ENCODE results near the gene GM2A.
"Not testable (repeated sequence)": the region's sequence is repeated elsewhere in the genome, so short reads cannot be mapped to it uniquely, and the experiment has no call there.

Gene GM2A

DNA sequence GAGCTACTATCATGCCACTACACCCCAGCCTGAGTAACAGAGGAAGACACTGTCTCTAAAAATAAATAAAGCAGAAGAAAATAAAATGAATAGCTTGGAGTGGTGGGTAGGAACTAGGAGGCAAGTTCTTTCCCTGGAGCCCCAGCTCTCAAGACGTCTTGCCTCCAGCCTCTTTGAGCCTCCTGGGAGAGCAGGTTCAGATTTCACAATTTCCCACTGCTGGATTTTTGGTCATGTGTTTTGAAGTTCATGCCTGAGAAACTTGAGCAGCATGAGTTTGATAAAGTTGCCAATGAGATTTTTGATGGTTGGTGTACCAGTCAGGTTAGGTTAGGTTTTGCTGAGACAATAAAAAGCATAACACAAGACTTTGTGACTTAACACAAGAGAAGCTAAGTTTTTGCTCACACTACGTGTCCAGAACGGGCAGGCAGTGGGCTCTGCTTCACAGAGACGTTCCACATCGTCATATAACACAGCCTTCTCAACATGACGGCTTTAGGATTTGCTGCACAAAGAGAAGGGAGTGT, 25.0 kb upstream of the GM2A start:
- in situ Hi-C loops (cut with HindIII; ENCODE audit: low sequenced_read_pairs), result no loop called here

GRCh38 chr5:151228986-151229385, 24.0 kb upstream of the GM2A start:
- in situ Hi-C loops (cut with HindIII; ENCODE audit: low sequenced_read_pairs), result no loop called here

DNA sequence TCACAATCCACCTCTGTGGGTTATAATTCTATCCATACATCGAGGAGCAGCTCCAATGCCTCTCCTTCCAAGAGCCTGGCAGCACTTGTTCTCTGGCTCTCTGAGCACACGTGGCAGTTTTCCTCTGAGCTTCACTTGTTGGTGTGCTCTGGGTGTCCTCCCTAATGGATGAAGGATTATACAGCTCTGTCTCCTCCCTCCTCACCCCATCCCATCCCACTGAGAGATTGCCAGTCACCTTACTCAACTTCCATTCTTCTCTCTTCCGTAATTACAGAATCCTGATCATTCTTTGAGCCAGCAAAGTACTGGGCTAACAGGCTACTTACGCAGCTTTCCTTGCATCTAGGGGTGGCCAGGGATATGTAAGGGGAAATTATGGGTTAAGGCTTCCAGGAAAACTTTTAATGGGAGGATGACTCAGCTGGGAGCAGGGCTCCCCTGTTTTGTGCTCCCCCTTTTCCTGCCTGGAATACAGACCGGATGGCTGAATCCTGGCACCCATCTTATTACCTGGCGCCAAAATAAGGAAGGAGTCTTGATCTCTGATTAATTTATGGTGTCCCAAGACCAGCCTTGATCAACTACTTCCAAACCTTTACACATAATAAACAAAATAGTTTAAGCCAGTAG, 22.8 kb upstream of the GM2A start:
- in situ Hi-C loops (cut with HindIII; ENCODE audit: low sequenced_read_pairs), result loop anchor here (5.0 kb wide), 1 partner anchor 38 kb away; no protein-coding TSS in a partner anchor

GRCh38 chr5:151231359-151231758, 21.6 kb upstream of the GM2A start:
- in situ Hi-C loops (cut with HindIII; ENCODE audit: low sequenced_read_pairs), result loop anchor here (5.0 kb wide), 1 partner anchor 39 kb away; no protein-coding TSS in a partner anchor

GRCh38 chr5:151233616-151234085, 19.3 kb upstream of the GM2A start:
- in situ Hi-C loops (cut with HindIII; ENCODE audit: low sequenced_read_pairs), result loop anchor here (5.0 kb wide), 1 partner anchor 41 kb away; no protein-coding TSS in a partner anchor

GRCh38 chr5:151234476-151235238, 18.3 kb upstream of the GM2A start:
- in situ Hi-C loops (cut with HindIII; ENCODE audit: low sequenced_read_pairs), result loop anchor here (5.0 kb wide), 1 partner anchor 42 kb away; no protein-coding TSS in a partner anchor

GRCh38 chr5:151235239-151235571, 17.8 kb upstream of the GM2A start:
- in situ Hi-C loops (cut with HindIII; ENCODE audit: low sequenced_read_pairs), result not testable (repeated sequence)

GRCh38 chr5:151236888-151237287, 16.1 kb upstream of the GM2A start:
- in situ Hi-C loops (cut with HindIII; ENCODE audit: low sequenced_read_pairs), result no loop called here

DNA sequence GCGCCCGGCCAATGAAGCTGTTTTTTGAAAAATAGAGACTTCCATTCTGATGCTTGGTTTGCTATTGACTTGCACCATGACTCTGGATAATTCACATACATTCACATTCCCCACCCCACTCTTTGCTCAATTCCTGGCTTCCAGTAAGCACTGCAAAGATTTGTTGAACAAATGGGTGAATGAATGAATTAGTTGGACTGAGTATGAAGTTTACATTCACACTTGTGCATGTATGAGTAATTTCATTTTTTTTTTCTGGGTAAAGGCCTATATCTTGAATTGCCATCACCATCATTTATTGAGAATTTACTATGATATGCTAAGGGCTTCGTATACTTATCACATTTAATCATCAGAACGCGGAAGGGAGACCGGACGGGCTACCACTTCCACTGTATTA, 15.3 kb upstream of the GM2A start:
- in situ Hi-C loops (cut with HindIII; ENCODE audit: low sequenced_read_pairs), result no loop called here

DNA sequence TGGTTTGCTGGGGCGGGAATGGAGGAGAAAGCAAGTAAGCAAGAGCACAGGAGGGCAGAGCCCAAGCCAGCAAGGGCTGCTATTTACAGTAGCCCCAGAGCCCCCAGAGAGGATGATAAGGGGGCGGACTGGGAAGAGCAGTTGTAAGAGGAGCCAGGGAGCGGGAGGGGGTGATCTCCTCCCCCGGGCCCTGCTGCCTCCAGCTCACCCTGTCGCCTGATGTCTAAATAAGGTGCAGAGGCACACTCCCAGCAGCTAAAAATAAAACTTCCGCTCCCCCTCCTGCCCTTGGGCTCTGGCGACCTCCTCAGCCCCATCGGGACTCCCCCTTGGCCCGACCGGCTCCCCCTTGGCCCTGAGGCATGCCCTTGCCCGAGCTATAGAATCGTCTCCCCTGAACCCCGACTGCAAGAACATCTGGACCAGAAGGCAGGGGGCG, 14.7 kb upstream of the GM2A start:
- in situ Hi-C loops (cut with HindIII; ENCODE audit: low sequenced_read_pairs), result no loop called here

- in situ Hi-C loops (cut with HindIII; ENCODE audit: low sequenced_read_pairs), result no loop called here
Observed at GRCh38 chr5:151239237-151239861, 13.6 kb upstream of the GM2A start.

DNA sequence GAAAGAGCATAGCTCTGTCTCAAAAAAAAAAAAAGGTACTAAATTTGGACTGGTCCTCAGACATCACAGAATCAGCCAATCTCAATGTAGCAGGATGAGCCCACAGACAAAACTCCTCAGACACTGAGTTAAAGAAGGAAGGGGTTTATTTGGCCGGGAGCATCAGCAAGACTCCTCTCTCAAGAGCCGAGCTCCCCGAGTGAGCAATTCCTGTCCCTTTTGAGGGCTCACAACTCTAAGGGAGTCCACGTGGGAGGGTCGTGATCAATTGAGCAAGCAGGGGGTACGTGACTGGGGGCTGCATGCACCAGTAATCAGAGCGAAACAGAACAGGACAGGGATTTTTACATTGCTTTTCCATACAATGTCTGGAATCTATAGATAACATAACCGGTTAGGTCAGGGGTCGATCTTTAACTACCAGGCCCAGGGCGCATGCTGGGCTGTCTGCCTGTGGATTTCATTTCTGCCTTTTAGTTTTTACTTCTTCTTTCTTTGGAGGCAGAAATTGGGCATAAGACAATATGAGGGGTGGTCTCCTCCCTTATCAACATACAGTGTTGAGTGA, 12.6 kb upstream of the GM2A start:
- in situ Hi-C loops (cut with HindIII; ENCODE audit: low sequenced_read_pairs), result not testable (repeated sequence)

GRCh38 chr5:151240924-151241635, 11.9 kb upstream of the GM2A start:
- in situ Hi-C loops (cut with HindIII; ENCODE audit: low sequenced_read_pairs), result no loop called here

DNA sequence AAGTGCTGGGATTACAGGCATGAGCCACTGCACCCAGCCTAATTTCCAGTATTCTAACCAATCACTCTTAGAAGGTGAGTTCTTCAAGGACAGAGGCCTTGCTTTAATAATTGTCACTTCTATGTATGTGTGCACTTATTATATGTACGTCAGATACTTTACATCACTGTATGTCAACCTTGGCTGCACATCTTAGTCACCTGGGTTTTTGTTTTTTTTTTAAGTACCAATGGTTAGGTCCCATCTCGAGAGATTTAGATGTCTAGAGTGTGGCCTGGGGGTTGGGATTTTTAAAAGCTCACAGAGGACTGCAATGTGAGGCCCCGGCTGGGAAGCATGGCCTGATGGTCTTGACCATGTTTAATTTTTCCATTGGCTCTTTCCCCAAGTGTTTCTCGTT, 9.9 kb upstream of the GM2A start:
- in situ Hi-C loops (cut with HindIII; ENCODE audit: low sequenced_read_pairs), result no loop called here

- in situ Hi-C loops (cut with HindIII; ENCODE audit: low sequenced_read_pairs), result no loop called here
Observed at GRCh38 chr5:151243564-151243963, 9.4 kb upstream of the GM2A start.

GRCh38 chr5:151244206-151244605, 8.8 kb upstream of the GM2A start:
- in situ Hi-C loops (cut with HindIII; ENCODE audit: low sequenced_read_pairs), result no loop called here

- in situ Hi-C loops (cut with HindIII; ENCODE audit: low sequenced_read_pairs), result no loop called here
Observed at GRCh38 chr5:151245680-151246219, 7.2 kb upstream of the GM2A start.

DNA sequence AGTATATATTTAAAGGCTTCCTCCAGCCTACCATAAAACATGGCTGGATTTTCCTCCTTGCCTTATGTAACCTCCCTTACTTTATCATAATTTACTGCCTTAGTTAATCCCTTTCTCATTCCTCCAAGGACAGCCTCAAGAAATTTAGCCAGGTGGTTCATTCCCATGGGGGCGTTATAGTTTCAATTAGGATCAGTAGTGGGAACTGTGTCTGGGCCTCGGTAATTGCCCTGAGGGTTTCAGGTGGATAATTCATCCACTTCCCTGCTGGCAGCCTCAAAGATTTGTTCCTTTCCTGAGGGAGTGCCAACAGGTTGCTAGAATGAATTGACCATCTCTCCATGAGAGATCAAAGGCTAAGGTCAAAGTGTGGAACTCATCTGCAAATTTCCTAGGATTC, 4.3 kb upstream of the GM2A start:
- in situ Hi-C loops (cut with HindIII; ENCODE audit: low sequenced_read_pairs), result no loop called here

GRCh38 chr5:151249281-151249680, 3.7 kb upstream of the GM2A start:
- in situ Hi-C loops (cut with HindIII; ENCODE audit: low sequenced_read_pairs), result no loop called here

- in situ Hi-C loops (cut with HindIII; ENCODE audit: low sequenced_read_pairs), result no loop called here
Observed at GRCh38 chr5:151250346-151251000, 2.5 kb upstream of the GM2A start.

Data from endothelial cell of hepatic sinusoid (primary cell).